COLO829 (cell line): ENCODE data around the gene LRRC63.
"Not testable (repeated sequence)": the region's sequence is repeated elsewhere in the genome, so short reads cannot be mapped to it uniquely, and the experiment has no call there.

Source experiments
- DNase-seq: peaks from one replicate; pipeline ENCODE4 v3.0.0; 2012; ENCODE audit warnings: low spot score

Gene LRRC63

GRCh38 chr13:46267166-46267565 is 55.4 kb downstream of the LRRC63 start:
- no peak for DNase-seq

GRCh38 chr13:46270416-46270815 is 58.7 kb downstream of the LRRC63 start:
- no peak for DNase-seq

DNA sequence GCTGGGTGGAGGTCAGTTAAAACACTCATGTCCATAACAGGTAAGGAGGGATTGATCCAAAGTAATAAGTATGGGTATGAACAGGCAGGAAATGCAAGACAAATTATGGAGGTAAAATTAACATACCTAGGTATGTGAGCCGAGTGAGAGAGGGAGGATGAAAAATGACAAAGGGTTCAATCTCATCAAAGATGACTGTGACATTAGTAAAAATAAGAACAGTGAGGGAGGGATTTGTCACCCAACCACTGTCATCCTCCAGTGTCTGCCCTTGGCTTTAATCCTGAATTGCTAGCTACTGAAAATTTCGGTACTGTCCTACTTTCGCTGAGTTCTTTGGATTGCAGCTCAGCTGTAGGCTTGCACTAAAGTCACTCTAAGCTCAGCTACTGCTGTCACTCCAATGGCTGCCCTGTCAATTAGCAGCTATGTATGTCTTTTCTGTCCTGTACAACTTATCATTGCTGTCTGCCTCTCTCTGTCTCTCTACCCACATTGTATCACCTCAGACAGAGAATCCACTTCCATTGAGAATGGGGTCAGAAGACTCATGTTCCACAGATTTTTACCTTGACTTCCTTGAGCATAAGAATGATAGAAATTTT is 62.5 kb downstream of the LRRC63 start:
- DNase-seq = no peak

DNA sequence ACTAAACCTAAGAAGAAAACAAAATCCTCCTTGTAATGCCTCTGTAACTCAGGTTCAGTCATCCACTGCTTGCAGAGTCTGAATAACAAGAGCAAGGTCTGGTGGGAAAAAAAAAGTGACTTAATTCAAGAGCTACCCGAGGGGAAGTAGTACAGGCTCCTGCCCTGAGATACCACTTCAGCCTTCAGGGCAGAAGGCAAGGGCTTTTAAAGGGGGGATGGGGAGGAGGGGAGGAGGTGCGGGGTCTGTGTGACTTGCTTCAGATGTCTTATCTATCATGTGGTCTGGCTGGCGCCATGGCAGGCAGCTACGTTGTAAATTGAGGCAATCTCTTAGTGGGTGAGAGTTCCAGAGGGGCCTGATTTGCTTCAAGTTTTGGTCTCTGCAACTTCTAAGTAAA is 66.7 kb downstream of the LRRC63 start:
- no peak for DNase-seq

DNA sequence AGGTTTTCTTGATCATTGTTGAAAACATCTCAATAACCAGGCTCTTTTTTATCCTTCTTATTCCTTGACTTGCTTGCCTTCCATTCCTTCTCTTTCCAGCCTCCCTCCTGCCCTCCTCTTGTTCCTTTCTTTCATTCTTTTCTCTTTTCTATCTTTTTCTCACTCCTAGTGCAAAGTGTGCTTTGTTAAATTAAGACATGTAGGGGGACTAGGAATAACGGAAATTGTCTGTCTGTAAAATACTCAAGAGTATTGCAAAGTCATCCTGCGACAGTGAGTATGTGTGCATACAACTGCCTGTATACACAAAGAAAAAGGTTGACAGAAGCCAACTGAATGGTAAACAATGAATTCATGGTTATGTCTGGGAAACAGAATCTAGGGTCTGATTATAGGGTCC is 70.1 kb downstream of the LRRC63 start:
- DNase-seq = no peak

- DNase-seq = not testable (repeated sequence)
Measured at GRCh38 chr13:46283912-46284824, 72.4 kb downstream of the LRRC63 start.

DNA sequence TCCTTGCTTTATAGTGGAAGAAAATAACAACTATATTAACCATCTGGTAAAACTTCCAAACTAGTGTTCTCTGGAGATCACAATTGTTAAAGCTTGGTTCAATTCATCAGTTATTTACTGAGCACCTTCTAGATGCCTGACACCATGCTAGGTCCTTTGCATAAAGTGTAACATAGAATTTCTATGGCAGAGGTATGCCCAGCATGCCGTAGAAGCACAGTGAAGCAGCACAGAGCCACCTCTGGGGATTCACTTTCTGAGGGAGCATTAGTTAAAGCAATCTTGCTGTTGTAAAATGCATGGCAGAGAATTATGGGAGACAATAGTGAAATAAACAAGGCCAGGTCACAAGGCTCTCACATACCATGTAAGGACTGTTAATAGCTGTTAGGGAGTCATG is 75.2 kb downstream of the LRRC63 start:
- DNase-seq = no peak

DNA sequence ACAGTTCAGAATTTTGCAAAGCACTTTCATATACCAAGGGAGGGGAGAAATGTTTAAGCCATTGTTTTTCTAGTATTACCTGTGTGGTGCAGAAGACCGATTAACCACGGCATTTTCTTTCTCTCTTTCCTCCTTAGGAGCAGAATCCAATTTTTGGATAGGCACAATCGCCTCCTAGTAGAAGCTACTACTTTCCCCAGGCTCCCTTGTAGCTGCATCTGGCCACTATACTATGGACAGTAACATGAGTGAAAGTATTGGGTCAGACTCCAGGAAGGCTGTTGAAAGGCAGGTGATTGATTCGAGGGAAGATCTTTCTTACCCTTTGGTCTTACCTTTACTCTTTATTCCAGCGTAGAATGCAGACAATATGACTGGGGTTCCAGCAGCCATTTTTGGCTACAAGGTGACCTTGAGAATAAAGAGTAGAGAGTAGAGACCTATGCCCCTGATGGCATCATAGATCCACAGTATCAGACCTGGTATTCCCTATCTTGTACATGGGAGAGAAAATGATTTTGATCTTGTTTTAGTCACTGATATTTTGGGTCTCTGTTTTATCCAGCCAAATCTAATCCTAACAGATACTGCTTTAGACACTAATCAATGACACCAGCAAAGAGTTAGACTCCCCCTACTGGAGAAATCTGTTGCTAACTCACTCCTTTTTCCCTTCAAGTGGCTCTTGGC is 77.0 kb downstream of the LRRC63 start:
- peak; percentile 56 for DNase-seq

GRCh38 chr13:46289260-46289955 is 77.7 kb downstream of the LRRC63 start:
- DNase-seq = no peak

- DNase-seq = no peak
Measured at GRCh38 chr13:46290434-46290833, 78.7 kb downstream of the LRRC63 start.

DNA sequence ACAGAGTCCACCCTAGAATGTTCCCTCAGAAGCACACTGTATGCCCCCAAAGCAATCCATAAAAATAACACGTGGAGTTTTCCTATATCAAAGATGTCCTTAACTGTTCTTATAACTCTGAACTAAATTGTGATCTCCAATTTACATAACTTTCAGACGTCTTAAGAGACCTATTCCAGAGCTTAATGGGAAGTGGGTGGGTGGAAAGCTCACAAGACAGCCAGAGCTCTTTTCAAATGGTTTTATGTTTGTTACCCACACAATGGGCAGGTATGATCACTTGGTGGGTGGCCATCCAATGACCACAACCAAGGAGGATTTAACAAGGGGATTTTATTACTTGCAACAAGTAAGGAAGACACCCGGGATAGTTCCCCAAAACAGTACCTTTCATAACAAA is 81.7 kb downstream of the LRRC63 start:
- DNase-seq = no peak

DNA sequence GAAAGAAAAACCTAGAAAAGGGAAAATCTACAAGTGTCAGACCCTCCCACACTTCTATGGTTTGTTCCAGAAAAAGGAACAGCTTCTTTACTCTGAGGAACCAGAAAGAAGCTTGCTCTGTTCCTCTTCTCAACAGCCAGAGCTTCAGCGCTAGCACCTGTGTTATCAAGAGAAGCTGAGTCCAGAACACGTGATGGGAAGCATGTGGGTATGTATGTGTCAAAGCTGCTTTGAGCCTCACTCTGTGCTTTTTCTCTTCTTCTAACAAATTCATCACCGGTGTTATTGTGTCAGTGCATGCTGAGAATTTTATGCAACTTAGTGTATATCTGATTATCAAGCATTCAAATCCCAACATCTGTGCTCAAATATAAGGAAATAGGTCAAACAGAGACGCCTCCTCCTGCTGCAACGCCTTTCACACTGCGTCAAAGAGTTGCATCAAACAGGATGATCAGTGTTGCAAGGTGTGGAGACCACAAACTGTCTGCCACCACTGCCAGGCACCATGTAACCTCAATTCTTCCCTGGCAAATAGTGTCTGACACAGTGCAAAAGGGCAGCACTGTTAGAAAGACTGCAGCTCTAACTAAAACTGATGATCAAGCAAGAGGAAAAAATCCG is 83.9 kb downstream of the LRRC63 start:
- no peak for DNase-seq

DNA sequence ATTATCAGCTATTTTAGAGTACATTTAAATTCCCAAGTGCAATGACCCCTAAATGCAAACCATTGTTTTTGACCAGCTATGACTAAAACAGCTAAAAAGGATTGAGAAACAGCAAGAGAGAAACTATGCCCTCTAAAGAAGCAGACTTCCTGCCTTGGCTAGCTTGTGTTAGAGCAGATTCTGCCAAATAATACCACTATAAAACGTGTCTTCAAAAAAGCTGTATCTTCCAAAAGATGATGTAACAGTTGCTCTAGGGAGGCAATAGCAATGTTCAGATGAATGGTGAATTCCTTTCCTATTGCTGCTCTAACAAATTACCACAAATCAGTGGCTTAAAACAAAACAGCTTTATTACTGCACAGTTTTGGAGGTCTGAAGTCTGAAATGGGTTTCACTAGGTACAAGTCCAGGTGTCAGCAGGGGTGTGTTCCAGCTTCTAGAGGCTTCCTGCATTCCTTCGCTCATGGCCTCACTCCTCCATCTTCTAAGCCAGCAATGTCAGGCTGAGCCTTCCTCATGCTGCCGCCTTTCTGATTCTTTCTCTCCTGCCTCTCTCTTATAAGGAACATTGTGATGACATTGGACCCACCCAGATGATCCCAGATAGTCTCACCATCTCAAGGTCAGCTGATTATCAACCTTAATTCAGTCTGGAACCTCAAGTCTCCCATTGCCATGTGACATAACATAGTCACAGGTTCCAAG is 84.5 kb downstream of the LRRC63 start:
- peak; percentile 53 for DNase-seq

DNA sequence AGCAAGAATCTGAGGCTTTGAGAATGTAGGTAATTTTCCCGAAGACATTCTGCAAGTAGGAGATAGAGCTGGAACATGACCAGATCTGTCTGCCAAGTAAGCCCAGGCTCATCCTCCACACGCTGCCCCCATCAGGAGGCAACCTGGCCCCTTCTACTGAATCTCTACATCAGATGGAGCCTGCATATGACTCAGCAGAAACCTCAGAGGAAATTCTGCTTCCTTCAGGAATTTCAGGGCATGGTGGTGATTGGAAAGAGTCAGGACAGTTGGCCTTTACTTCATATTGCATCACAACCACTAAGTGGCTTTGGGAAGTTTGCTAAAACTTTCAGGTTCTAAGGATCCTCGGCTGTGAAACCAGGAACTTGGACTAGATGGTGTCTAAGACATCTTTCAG is 85.2 kb downstream of the LRRC63 start:
- no peak for DNase-seq

GRCh38 chr13:46297361-46297811 is 85.7 kb downstream of the LRRC63 start:
- DNase-seq = no peak

- DNase-seq = no peak
Measured at GRCh38 chr13:46303742-46304385, 92.1 kb downstream of the LRRC63 start.

GRCh38 chr13:46304546-46304945 is 92.8 kb downstream of the LRRC63 start:
- DNase-seq = no peak

- DNase-seq = no peak
Measured at GRCh38 chr13:46307554-46307953, 95.8 kb downstream of the LRRC63 start.

DNA sequence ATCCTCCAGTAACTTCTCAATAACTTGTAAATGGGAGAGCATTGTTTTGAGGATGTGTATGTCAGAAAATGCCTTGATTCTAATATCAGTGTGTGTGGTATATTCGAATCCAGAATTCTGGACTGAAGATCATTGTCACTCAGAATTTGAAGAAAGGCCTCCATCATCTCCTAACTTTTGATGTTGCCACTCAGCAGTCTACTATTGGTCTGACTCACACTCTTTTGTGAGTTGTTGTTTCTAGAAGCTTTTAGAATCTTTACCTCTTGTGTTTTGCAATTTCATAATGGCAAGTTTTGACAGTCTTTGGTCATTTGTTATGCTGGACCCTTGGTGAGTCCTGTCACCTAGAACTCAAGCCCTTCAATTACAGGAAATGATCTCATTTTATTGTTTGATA is 98.3 kb downstream of the LRRC63 start:
- no peak for DNase-seq

- no peak for DNase-seq
Measured at GRCh38 chr13:46311217-46311616, 99.5 kb downstream of the LRRC63 start.

GRCh38 chr13:46313024-46313423 is 101.3 kb downstream of the LRRC63 start:
- no peak for DNase-seq
